Subcutaneous preadipocyte (primary cell): Measurements from ENCODE around the gene GUCY2C. TPM values are rescaled to one million over a fixed set of nuclear protein-coding genes. Genes with fewer than 3 reads are reported as not detected.

Experiments
- total RNA-seq: library from RNA; depleted of rRNA; stranded (reverse); fragments of >200 nt; gene quantifications from 2 replicates; pipeline ENCODE4 v1.2.3, GENCODE V29; 2012

GUCY2C gene
- total RNA-seq, result not detected in 2 replicates

DNA sequence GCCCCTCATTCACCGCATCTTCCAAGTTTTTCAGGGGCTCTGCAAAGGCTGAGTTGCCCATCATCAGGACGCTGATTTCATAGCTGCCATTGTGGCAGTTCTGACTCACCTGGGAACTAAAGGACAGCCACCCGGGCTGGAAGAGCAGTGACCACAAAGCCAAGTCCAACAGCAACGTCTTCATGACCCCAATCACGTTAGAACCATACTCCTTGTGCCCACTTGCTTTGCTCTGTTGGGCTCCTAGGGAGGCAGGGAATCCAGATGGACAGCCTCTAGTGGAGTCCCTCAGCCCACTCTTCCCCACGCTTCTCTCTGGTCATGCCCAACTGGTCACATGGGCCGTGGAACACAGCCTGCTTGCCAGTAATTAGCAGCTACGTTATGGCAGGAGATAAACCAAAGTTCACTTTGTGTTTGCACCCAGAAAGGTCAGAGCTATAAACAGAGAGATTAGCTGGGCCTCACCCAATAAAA is at the start of gene GUCY2C:
Gene GUCY2C, minus strand, starts transcription at position 335 of the 477 bp plus-strand sequence. Its CDS starts 151 bp downstream, at position 184.

DNA sequence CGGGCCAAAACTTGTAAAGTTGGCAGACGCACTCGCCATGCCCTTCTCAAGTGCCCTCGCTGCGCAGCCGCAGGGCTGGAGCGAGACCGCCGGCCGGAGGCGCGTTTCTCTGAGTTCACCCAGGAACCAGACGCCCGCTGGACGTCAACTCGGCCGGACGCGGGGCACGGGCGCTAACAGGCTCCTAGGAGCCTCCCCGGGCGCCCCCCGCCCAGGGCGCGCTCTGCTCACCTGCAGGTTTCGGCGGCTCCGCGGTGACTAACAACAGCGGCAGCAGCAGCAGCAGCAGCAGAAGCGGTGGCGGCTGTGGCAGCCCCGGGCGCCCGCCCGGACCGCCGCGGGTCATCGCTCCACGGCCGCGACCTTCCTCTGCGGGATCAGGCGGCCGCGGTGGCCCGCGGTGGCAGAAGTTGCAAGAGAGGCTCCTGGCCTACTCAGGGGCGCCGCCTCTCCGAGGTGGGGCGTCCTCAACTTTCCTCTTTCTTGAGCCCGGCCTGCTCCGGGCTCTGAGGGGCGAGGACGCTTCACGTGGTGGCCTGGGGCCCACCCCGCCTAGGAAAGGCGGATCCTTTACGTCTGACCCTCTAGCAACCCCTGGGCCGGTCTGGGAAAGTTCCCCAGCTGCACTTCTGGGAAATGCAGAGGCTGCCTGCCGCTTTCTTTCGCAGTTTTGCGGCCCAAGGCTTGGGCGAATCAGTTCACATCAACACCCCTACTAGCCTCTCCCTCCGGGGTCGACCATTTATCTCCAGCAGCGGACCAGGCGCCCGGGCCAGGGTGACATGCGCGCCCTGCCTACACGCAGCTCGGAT is 128.8 kb downstream of the GUCY2C start, which contains the start of gene PLBD1:
Gene PLBD1, minus strand, starts transcription at position 533 of the 812 bp plus-strand sequence. Its CDS starts 187 bp downstream, at position 346.

Other genes with a start within 250 kb of the GUCY2C start
- gene PLBD1, start 128.7 kb downstream of the GUCY2C start, total RNA-seq, result 1.4 and 2.9 TPM in 2 replicates
- 13.6 and 21.9 TPM in 2 replicates for gene WBP11, start 106.9 kb upstream of the GUCY2C start, total RNA-seq
- gene C12orf60, start 107.1 kb upstream of the GUCY2C start, total RNA-seq, result 1.2 and 2.2 TPM in 2 replicates
- not detected in 2 replicates for gene SMCO3, start 117.6 kb upstream of the GUCY2C start, total RNA-seq
- not detected in 2 replicates for gene ART4, start 146.9 kb upstream of the GUCY2C start, total RNA-seq
- 0.20 and 0.73 TPM in 2 replicates for gene MGP, start 189.3 kb upstream of the GUCY2C start, total RNA-seq
- gene ERP27, start 241.9 kb upstream of the GUCY2C start, total RNA-seq, result not detected in 2 replicates